T-cell (primary cell): ENCODE measurements around the gene SOX13. TPM values are rescaled to one million over a fixed set of nuclear protein-coding genes. Genes with fewer than 3 reads are reported as not detected.
A peak's percentile ranks its signal among the peaks of the same experiment; 100 is the strongest.

Source experiments
- ATAC-seq, 4 experiments: fragments of 200-7000 bp in 3 of 4; fragments of 150-1000 bp in 1 of 4; cut with Tn5 transposase; replicated peaks in 1 of 4; 1 replicate in 3 of 4; 2 replicates in 1 of 4; pipeline ENCODE4 v1.10.0; 2021; ENCODE audit warnings: moderate library complexity in 3 of 4, mild to moderate bottlenecking in 2 of 4, moderate number of reproducible peaks in 1 of 4
- CTCF ChIA-PET, 2 donors: fragments of 300-600 bp; sonication (Branson Sonifier 250); formaldehyde crosslinking; loops; one replicate each; lab custom pipeline; 2022; ENCODE audit warnings: antibody characterized with exemption in 2 of 2; lab: Charles Lee
- POLR2A ChIA-PET, 2 donors: fragments of 300-600 bp; sonication (Branson Sonifier 250); formaldehyde crosslinking; loops; one replicate each; lab custom pipeline; 2022; ENCODE audit warnings: antibody characterized with exemption in 2 of 2; lab: Charles Lee
- DNase-seq, 35 experiments: peaks; one replicate each; pipeline versions ENCODE4 v3.0.0 to v3.0.0-alpha.2; 2013 to 2023
- H3K27ac ChIP-seq: one replicate; pipeline ENCODE4 v1.5.1; 2013; ENCODE audit warnings: low read length
- H3K27me3 ChIP-seq, 2 experiments: replicated peaks in 1 of 2; 1 replicate in 1 of 2; 2 replicates in 1 of 2; pipeline versions ENCODE4 v1.6.1 to v1.7.0; 2013; ENCODE audit warnings: low read length in 1 of 2, mixed read lengths in 1 of 2; ENCODE audit not compliant: control insufficient read depth in 2 of 2, insufficient read depth in 2 of 2; ENCODE audit errors: extremely low read depth in 1 of 2
- H3K36me3 ChIP-seq, 2 donors: 1 replicate in 1 of 2; 2 replicates in 1 of 2; pipeline versions ENCODE4 v1.6.1 to v1.7.0; 2013; ENCODE audit warnings: low read length in 1 of 2; ENCODE audit not compliant: control insufficient read depth in 2 of 2, insufficient read depth in 1 of 2; ENCODE audit errors: extremely low read depth in 1 of 2
- H3K4me1 ChIP-seq, 2 experiments: 1 replicate in 1 of 2; 2 replicates in 1 of 2; pipeline versions ENCODE4 v1.6.1 to v1.7.0; 2013; ENCODE audit warnings: low read length in 2 of 2, mixed read lengths in 1 of 2; ENCODE audit not compliant: insufficient read depth in 2 of 2, control insufficient read depth in 1 of 2; ENCODE audit errors: extremely low read depth in 1 of 2
- H3K4me3 ChIP-seq, 2 donors: 1 replicate in 1 of 2; 2 replicates in 1 of 2; pipeline versions ENCODE4 v1.5.1 to v1.7.0; 2013; ENCODE audit warnings: mild to moderate bottlenecking in 2 of 2, low read length in 1 of 2, moderate library complexity in 1 of 2; ENCODE audit not compliant: control insufficient read depth in 1 of 2; ENCODE audit errors: extremely low read depth in 1 of 2
- H3K9me3 ChIP-seq: 2 replicates; pipeline ENCODE4 v1.7.0; 2013
- H3K27ac Mint-ChIP-seq, 2 donors: one replicate each; pipeline ENCODE4 v1.8.0; 2020 to 2021; ENCODE audit warnings: mild to moderate bottlenecking in 2 of 2, mixed read lengths in 2 of 2
- H3K27me3 Mint-ChIP-seq, 2 donors: one replicate each; pipeline ENCODE4 v1.8.0; 2021 to 2022; ENCODE audit warnings: mixed read lengths in 2 of 2
- H3K36me3 Mint-ChIP-seq: one replicate; pipeline ENCODE4 v1.8.0; 2021; ENCODE audit warnings: mixed read lengths
- H3K4me1 Mint-ChIP-seq, 3 donors: one replicate each; pipeline ENCODE4 v1.8.0; 2020 to 2022; ENCODE audit warnings: mixed read lengths in 3 of 3, mild to moderate bottlenecking in 1 of 3
- H3K4me3 Mint-ChIP-seq, 3 donors: one replicate each; pipeline ENCODE4 v1.8.0; 2020 to 2022; ENCODE audit warnings: mild to moderate bottlenecking in 3 of 3, mixed read lengths in 3 of 3, moderate library complexity in 3 of 3
- H3K9me3 Mint-ChIP-seq, 3 donors: one replicate each; pipeline ENCODE4 v1.8.0; 2020 to 2022; ENCODE audit warnings: mixed read lengths in 3 of 3
- WGBS: methylation state at CpG from one replicate; pipeline ENCODE4 v1.1.5; 2013; ENCODE audit warnings: missing lambda C conversion rate; ENCODE audit not compliant: insufficient coverage; 5-methylcytosine and 5-hydroxymethylcytosine counted together
- total RNA-seq, 35 experiments: library from RNA in 6 of 35; stranded (reverse) in 6 of 35; fragments of 120-200 nt in 1 of 35; gene quantifications; one replicate each; pipeline versions ENCODE4 v1.2.1 to v1.2.4 and lab custom pipeline; 2013 to 2026

SOX13 gene
- total RNA-seq, 5 donors from 2014 or later (not counting 1 experiment from before 2014, with no cell fraction given): 3.2 to 9.4 (median 5.2) TPM

DNA sequence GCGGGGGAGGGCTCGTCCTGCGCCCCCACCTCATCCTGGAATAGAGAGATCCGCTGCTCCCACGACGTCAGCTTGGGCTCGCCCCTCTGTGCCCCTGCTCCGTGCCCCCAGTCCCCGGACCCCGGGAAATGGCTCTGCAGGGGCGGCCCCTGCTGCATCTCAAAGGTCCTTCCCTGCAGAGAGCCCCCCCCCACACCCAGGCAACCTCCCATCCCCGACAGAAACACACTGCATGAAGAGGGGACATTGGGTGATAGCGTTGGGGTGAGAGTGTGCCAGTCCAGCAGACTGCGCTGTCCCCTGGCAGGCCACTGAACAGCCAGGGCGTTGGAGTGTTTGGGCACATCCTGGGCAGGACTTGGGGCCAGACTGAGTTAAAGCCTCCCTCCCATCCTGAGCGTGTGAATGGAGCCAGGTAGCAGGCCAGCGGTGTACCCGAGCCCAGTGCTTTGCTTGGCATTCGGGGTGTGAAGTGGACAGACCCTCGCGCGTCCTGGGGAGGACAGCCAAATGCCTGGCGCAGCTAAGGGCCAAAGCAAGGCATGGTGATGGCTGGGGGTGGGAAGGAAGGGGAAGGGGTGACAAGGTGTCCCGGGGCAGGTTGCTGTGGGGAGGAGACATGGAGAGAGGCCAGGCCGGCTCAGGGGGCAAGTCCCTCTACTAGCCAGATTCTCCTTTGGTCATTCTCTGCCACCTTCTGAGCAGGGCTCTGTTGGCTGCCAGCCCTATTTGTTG lies 79.6 kb downstream of the SOX13 start:
- Histone ChIP-seq H3K9me3 (no peaks in the 10 kb centered on the region), H3K4me3 (peak overlapping the region; percentile 29 to 55), H3K4me1 (peaks cover 0 to 16% of the 10 kb centered on the region in 2 experiments), H3K36me3 (no peaks in the 10 kb centered on the region), H3K27ac (no peak overlapping the region), H3K27me3 (peaks cover 0 to 45% of the 10 kb centered on the region in 2 experiments)
- ATAC-seq (peak in 1 of 4 experiments; percentile 3), DNase-seq (peak in 4 of 35 experiments; percentile 5 to 13 (median 8))
- Mint-ChIP-seq H3K9me3 (no peaks in the 10 kb centered on the region), H3K27me3 (peaks cover 0 to 13% of the 10 kb centered on the region in 2 donors), H3K36me3 (no peaks in the 10 kb centered on the region), H3K27ac (no peak overlapping the region), H3K4me3 (peak overlapping the region; percentile 57 to 75 (median 64)), H3K4me1 (peaks cover 0 to 14% (median 8%) of the 10 kb centered on the region in 3 donors)
- ChIA-PET CTCF (interaction anchor here in 1 of 2 donors (0.6 kb wide), 1 partner anchor 304 kb away, joined by 3 read pairs; no protein-coding TSS in a partner anchor), POLR2A (interaction anchor here in 1 of 2 donors (0.6 kb wide), 3 partner anchors 37 to 417 kb away, joined by 3 to 4 read pairs (median 3); no protein-coding TSS in a partner anchor)
- WGBS: 49% methylated on average over 17 of the region's 25 CpGs

DNA sequence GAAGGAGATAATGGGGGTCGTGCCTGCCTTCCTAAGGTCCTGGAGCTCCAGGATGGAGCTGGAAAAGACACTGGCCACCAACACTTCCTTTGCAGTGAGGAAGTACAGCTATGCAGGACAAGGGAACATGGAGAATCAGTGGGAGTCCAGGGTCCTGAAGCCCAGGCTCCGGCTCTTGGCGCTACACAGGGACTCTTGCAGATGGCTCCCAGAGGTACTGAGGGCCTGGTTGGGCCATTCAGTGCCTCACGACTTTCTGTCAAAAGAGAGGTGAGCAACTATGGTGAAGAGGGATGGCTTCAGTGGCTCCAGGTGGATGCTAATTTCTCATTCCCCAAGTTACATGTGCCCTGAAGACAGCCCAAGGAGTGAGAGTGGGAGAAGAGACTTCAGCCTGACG lies 80.8 kb downstream of the SOX13 start:
- H3K36me3 ChIP-seq: no peaks in the 10 kb centered on the region
- 80% methylated on average over 3 of the region's 5 CpGs for WGBS
- H3K4me3 Mint-ChIP-seq: peak overlapping the region in 1 of 3 donors; percentile 57
- no peak overlapping the region for H3K27ac ChIP-seq
- peaks cover 0 to 45% of the 10 kb centered on the region in 2 experiments for H3K27me3 ChIP-seq
- H3K36me3 Mint-ChIP-seq: no peaks in the 10 kb centered on the region
- CTCF ChIA-PET: no interaction called here
- no peak overlapping the region for H3K4me3 ChIP-seq
- POLR2A ChIA-PET: no interaction called here
- no peak for ATAC-seq
- peaks cover 0 to 14% (median 8%) of the 10 kb centered on the region in 3 donors for H3K4me1 Mint-ChIP-seq
- H3K27me3 Mint-ChIP-seq: peaks cover 0 to 13% of the 10 kb centered on the region in 2 donors
- H3K4me1 ChIP-seq: peaks cover 0 to 16% of the 10 kb centered on the region in 2 experiments
- H3K27ac Mint-ChIP-seq: no peak overlapping the region
- DNase-seq: no peak
- H3K9me3 ChIP-seq: no peaks in the 10 kb centered on the region
- H3K9me3 Mint-ChIP-seq: no peaks in the 10 kb centered on the region

DNA sequence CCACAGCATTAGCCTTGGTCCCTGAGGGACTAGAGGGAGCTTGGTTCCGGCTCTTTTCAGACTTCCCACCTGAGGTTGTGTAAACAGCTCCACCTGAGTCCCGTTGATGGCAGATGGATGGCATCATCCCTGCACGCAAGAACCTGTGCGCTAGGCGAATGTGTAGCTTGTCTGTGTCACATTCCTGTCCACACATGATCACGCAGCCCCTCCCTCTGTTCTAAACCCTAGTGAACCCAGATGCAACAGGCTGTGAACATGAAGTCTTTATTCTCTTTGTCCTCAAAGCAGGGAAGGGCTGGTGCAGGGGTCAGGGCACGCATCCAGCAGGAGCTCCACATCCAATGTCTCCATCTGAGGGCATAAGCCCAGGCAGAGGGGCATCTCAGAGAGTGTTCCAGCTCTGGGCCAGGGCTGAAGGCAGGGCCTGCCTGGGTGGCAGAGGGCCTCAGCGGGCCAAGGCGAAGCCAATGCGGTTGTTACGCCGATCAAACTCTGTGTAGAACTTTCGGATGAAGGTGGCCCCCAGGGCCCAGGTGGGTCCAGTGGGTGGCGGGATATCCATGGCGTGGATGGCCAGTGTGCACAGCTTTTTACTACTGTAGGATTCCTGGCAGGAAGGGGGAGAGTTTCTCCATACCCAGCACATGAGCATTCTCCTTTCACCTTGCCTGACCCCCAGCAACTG lies 81.8 kb downstream of the SOX13 start:
- DNase-seq (no peak), ATAC-seq (no peak)
- H3K4me3 ChIP-seq: no peak overlapping the region
- H3K4me1 ChIP-seq: peaks cover 0 to 16% of the 10 kb centered on the region in 2 experiments
- peaks cover 0 to 45% of the 10 kb centered on the region in 2 experiments for H3K27me3 ChIP-seq
- no peak overlapping the region for H3K27ac ChIP-seq
- H3K36me3 Mint-ChIP-seq: no peaks in the 10 kb centered on the region
- H3K4me3 Mint-ChIP-seq: no peak overlapping the region
- no peaks in the 10 kb centered on the region for H3K36me3 ChIP-seq
- H3K27me3 Mint-ChIP-seq: peaks cover 0 to 13% of the 10 kb centered on the region in 2 donors
- CTCF ChIA-PET: interaction anchor here in 1 of 2 donors (0.6 kb wide), 1 partner anchor 290 kb away, joined by 3 read pairs; no protein-coding TSS in a partner anchor
- H3K9me3 Mint-ChIP-seq: no peaks in the 10 kb centered on the region
- 93% methylated on average over 10 of the region's 15 CpGs for WGBS
- H3K4me1 Mint-ChIP-seq: peaks cover 0 to 14% (median 8%) of the 10 kb centered on the region in 3 donors
- POLR2A ChIA-PET: no interaction called here
- peak overlapping the region in 1 of 2 donors; percentile 49 for H3K27ac Mint-ChIP-seq
- no peaks in the 10 kb centered on the region for H3K9me3 ChIP-seq

- H3K36me3 ChIP-seq: no peaks in the 10 kb centered on the region
- WGBS: 73% methylated on average over 6 of the region's 10 CpGs
- no peak overlapping the region for H3K27ac Mint-ChIP-seq
- no peak for DNase-seq
- peaks cover 0 to 14% of the 10 kb centered on the region in 2 donors for H3K27me3 Mint-ChIP-seq
- CTCF ChIA-PET: interaction anchor here in 1 of 2 donors (0.9 kb wide), 1 partner anchor 9 kb away, joined by 5 read pairs; no protein-coding TSS in a partner anchor
- peaks cover 0 to 14% of the 10 kb centered on the region in 2 experiments for H3K4me1 ChIP-seq
- no peak overlapping the region for H3K4me3 Mint-ChIP-seq
- H3K9me3 Mint-ChIP-seq: no peaks in the 10 kb centered on the region
- no peaks in the 10 kb centered on the region for H3K9me3 ChIP-seq
- peaks cover 0 to 46% of the 10 kb centered on the region in 2 experiments for H3K27me3 ChIP-seq
- H3K36me3 Mint-ChIP-seq: no peaks in the 10 kb centered on the region
- H3K4me3 ChIP-seq: no peak overlapping the region
- no peak for ATAC-seq
- POLR2A ChIA-PET: no interaction called here
- no peak overlapping the region for H3K27ac ChIP-seq
- peaks cover 0 to 5% (median 5%) of the 10 kb centered on the region in 3 donors for H3K4me1 Mint-ChIP-seq
Observed at GRCh38 chr1:204155881-204156280, 83.0 kb downstream of the SOX13 start.

- Histone ChIP-seq H3K27me3 (peaks cover 0 to 46% of the 10 kb centered on the region in 2 experiments), H3K36me3 (no peaks in the 10 kb centered on the region), H3K27ac (no peak overlapping the region), H3K4me3 (no peak overlapping the region), H3K9me3 (no peaks in the 10 kb centered on the region), H3K4me1 (no peaks in the 10 kb centered on the region)
- H3K9me3 Mint-ChIP-seq: no peaks in the 10 kb centered on the region
- no peaks in the 10 kb centered on the region for H3K36me3 Mint-ChIP-seq
- no peak for DNase-seq
- WGBS: 37% methylated on average over 5 of the region's 6 CpGs
- H3K27me3 Mint-ChIP-seq: peaks cover 3 to 19% of the 10 kb centered on the region in 2 donors
- CTCF ChIA-PET: interaction anchor here in 1 of 2 donors (0.6 kb wide), 1 partner anchor 531 kb away, joined by 4 read pairs; the partner anchor contains the start of gene ATP2B4
- H3K4me3 Mint-ChIP-seq: no peak overlapping the region
- ATAC-seq: no peak
- H3K27ac Mint-ChIP-seq: no peak overlapping the region
- no peaks in the 10 kb centered on the region for H3K4me1 Mint-ChIP-seq
- POLR2A ChIA-PET: no interaction called here
Observed at GRCh38 chr1:204157962-204158361, 85.0 kb downstream of the SOX13 start.
